Spleen (tissue), 7 donors: ENCODE data around the gene SLC38A2.

Experiments used
- POLR2A ChIP-seq, 3 donors: fragments of 450-650 bp; IDR thresholded peaks; one replicate each; pipeline ENCODE4 v1.5.1; 2017; ENCODE audit warnings: antibody characterized with exemption in 3 of 3, mild to moderate bottlenecking in 1 of 3
- POLR2AphosphoS5 ChIP-seq, 3 donors: sonication (generic); formaldehyde crosslinking; IDR thresholded peaks; one replicate each; pipeline ENCODE4 v1.5.1; 2017; ENCODE audit warnings: antibody characterized with exemption in 3 of 3
- TF ChIP-seq, protein P1 (sequence below), 11 experiments: fragments of 200-600 bp in 7 of 11; fragments of 450-650 bp in 4 of 11; sonication (generic) in 4 of 11; IDR thresholded peaks in 8 of 11; conservative IDR thresholded peaks in 3 of 11; 1 replicate in 7 of 11; 2 replicates in 4 of 11; pipeline versions ENCODE4 v1.4.0 to v1.8.0; 2016 to 2021; ENCODE audit warnings: antibody characterized with exemption in 11 of 11, inconsistent platforms in 4 of 11, mild to moderate bottlenecking in 1 of 11
- donor health status: DM: no; HTN: no; CAD: no; lungs with moderate emphysema.
- donor health status: DM: no; HTN: no; CAD: no.
- donor health status: DM: no; HTN: no; CAD: no.

DNA sequence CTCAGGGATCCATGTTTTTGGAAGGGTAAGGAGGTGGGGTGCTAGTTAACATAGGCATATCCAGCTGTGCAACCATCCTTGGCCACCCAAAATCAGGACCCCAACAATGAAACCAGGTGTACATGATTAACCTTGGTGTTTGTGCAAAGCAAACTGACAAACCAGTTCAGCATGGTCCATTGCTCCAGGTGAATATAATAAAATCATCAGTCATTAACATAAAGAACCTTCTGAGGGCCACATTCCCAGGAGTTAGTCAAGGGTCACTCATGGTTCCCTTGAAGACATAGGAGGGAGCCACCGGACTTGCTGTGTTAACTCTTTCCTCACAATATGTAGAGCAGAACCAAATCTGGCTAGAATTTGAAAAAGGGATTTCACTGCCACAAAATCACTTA, 17.8 kb downstream of the SLC38A2 start:
- TF ChIP-seq, protein P1, sequence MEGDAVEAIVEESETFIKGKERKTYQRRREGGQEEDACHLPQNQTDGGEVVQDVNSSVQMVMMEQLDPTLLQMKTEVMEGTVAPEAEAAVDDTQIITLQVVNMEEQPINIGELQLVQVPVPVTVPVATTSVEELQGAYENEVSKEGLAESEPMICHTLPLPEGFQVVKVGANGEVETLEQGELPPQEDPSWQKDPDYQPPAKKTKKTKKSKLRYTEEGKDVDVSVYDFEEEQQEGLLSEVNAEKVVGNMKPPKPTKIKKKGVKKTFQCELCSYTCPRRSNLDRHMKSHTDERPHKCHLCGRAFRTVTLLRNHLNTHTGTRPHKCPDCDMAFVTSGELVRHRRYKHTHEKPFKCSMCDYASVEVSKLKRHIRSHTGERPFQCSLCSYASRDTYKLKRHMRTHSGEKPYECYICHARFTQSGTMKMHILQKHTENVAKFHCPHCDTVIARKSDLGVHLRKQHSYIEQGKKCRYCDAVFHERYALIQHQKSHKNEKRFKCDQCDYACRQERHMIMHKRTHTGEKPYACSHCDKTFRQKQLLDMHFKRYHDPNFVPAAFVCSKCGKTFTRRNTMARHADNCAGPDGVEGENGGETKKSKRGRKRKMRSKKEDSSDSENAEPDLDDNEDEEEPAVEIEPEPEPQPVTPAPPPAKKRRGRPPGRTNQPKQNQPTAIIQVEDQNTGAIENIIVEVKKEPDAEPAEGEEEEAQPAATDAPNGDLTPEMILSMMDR (IDR thresholded peaks at IDR 0.05 in 8 of 11, conservative IDR thresholded peaks at IDR 0.05 in 3 of 11), result no peak
- TF ChIP-seq POLR2A (IDR thresholded peaks at IDR 0.05) (no peak), POLR2AphosphoS5 (IDR thresholded peaks at IDR 0.05) (no peak)
